ENCODE results near the gene ANKRD53. TPM values are rescaled to one million over a fixed set of nuclear protein-coding genes. Genes with fewer than 3 reads are reported as not detected.

ANKRD53 gene
- total RNA-seq, 4 donors from 2014 or later: 0.18 to 0.76 TPM; not detected in 2

DNA sequence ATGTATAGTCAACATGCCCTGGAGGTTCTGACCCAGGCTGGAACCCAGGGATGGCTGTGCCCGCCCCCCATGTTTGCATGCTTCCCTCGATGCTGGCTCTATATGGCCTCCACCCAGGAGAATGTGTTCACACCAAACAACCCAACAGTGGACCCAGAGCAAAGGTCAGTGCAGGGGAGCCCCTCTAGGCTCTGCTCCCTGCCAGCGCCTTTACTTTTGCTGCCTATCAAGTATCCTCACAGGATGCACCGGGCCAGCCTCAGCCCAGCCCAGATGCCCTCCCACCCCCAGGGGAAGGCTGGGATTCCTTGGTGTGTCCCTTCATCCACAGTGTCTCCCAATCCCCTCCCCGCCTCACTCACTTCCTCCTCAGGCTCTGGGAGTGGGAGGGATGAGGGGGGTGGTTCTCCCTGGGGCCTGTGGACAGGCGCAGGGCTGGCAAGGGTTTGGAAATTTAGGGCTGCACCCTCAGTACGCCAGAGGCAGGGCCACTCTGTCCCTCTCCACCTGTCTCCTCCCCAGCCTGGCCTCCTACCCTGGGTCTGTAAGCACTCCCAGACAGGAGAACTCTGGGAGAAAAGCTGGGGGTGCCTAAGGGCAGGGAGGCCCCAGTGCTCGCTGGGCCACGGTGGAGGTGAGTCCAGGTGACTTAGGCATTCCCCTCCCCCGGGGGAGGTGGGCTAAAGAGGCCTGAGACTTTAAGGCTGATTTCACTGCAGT lies 40.4 kb upstream of the ANKRD53 start:
- peaks cover 0 to 49% (median 0%) of the 10 kb centered on the region in 4 donors for H3K27me3 ChIP-seq
- DNase-seq: no peak
- 53 to 69% methylated on average over 4 to 6 of the region's 10 CpGs for WGBS, 2 donors
- TF ChIP-seq POLR2A (IDR thresholded peaks at IDR 0.05): no peak
- TF ChIP-seq, protein P1, sequence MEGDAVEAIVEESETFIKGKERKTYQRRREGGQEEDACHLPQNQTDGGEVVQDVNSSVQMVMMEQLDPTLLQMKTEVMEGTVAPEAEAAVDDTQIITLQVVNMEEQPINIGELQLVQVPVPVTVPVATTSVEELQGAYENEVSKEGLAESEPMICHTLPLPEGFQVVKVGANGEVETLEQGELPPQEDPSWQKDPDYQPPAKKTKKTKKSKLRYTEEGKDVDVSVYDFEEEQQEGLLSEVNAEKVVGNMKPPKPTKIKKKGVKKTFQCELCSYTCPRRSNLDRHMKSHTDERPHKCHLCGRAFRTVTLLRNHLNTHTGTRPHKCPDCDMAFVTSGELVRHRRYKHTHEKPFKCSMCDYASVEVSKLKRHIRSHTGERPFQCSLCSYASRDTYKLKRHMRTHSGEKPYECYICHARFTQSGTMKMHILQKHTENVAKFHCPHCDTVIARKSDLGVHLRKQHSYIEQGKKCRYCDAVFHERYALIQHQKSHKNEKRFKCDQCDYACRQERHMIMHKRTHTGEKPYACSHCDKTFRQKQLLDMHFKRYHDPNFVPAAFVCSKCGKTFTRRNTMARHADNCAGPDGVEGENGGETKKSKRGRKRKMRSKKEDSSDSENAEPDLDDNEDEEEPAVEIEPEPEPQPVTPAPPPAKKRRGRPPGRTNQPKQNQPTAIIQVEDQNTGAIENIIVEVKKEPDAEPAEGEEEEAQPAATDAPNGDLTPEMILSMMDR (IDR thresholded peaks at IDR 0.05): no peak
- no peaks in the 10 kb centered on the region for H3K9me3 ChIP-seq
- no peaks in the 10 kb centered on the region for H3K4me1 ChIP-seq
- no peak overlapping the region for H3K27ac ChIP-seq
- intact Hi-C loops (cut with DNase I): no loop called here
- no peak overlapping the region for H3K4me3 ChIP-seq
- H3K36me3 ChIP-seq: no peaks in the 10 kb centered on the region

DNA sequence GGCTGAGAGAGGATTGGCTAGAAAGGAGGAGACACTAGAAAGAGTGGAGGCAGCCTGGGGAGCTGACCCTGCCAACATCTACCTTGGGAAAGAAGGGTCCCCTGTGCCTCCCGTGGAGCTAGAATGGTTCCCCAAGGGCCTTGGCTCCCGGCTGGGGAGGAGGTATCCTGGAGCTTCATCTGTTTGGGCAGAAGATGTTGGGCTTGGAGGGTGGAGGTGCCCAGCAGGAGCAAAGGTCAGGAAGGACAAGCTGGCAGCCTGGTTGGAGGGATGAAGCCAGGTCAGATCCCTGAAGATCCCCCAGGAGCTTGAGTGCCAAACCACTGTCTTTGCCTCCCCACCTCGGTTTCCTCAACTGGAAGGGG lies 39.9 kb upstream of the ANKRD53 start:
- no peak for DNase-seq
- TF ChIP-seq, protein P1 (IDR thresholded peaks at IDR 0.05): no peak
- no peak for TF ChIP-seq POLR2A (IDR thresholded peaks at IDR 0.05)
- H3K27ac ChIP-seq: no peak overlapping the region
- 48% methylated on average over 2 of the region's 3 CpGs; no CpG with 5 or more reads in 1 of the 2 donors for WGBS, 2 donors
- no peaks in the 10 kb centered on the region for H3K36me3 ChIP-seq
- intact Hi-C loops (cut with DNase I): no loop called here
- H3K27me3 ChIP-seq: peaks cover 0 to 47% (median 0%) of the 10 kb centered on the region in 4 donors
- H3K4me1 ChIP-seq: no peaks in the 10 kb centered on the region
- H3K9me3 ChIP-seq: no peaks in the 10 kb centered on the region
- no peak overlapping the region for H3K4me3 ChIP-seq

DNA sequence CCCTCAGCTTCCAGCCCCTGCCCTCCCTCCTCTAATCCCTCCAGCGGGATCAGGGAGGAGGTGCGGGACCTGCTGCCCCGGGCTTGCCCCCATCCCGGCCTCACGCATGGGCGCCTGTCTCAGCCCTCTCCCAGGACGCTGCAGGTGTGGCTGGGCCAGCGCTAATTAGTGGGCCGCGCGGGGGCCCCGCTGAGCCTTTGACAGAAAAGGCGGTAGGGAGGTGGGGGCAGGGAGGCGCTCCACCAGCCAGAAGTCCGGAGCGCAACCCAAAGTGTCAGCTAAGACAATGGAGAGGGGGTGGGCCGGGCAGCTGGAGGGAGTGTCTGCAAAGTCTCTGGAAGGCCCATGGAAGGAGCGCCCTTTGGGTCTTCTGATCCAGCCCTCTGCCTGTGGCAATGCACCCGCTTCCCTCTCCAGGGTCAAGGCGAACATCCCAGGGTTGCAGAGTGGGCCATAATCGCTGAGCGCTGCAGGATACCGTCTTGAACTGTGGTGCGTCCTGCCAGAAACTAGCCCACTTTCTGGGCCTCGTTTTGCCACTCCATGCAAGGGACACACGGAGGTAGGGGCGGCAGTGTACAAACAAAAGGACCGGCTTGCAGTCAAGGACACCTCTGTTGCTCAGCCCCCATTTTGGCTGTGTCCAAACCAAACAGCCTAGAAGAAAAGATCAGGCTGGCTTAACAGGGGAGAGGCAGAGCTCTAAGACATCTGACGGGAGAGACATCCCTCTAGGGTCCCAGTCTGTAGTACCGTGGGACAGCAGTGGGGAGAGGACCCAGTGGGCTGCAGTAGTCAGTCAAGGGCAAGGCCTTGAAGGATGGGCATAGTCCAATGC lies 39.2 kb upstream of the ANKRD53 start:
- DNase-seq: no peak
- no peaks in the 10 kb centered on the region for H3K36me3 ChIP-seq
- intact Hi-C loops (cut with DNase I): no loop called here
- no peaks in the 10 kb centered on the region for H3K4me1 ChIP-seq
- no peak for TF ChIP-seq POLR2A (IDR thresholded peaks at IDR 0.05)
- TF ChIP-seq, protein P1 (IDR thresholded peaks at IDR 0.05): no peak
- no peak overlapping the region for H3K27ac ChIP-seq
- H3K9me3 ChIP-seq: no peaks in the 10 kb centered on the region
- 53 to 56% methylated on average over 7 to 13 of the region's 30 CpGs for WGBS, 2 donors
- no peak overlapping the region for H3K4me3 ChIP-seq
- H3K27me3 ChIP-seq: peaks cover 0 to 52% (median 0%) of the 10 kb centered on the region in 4 donors

DNA sequence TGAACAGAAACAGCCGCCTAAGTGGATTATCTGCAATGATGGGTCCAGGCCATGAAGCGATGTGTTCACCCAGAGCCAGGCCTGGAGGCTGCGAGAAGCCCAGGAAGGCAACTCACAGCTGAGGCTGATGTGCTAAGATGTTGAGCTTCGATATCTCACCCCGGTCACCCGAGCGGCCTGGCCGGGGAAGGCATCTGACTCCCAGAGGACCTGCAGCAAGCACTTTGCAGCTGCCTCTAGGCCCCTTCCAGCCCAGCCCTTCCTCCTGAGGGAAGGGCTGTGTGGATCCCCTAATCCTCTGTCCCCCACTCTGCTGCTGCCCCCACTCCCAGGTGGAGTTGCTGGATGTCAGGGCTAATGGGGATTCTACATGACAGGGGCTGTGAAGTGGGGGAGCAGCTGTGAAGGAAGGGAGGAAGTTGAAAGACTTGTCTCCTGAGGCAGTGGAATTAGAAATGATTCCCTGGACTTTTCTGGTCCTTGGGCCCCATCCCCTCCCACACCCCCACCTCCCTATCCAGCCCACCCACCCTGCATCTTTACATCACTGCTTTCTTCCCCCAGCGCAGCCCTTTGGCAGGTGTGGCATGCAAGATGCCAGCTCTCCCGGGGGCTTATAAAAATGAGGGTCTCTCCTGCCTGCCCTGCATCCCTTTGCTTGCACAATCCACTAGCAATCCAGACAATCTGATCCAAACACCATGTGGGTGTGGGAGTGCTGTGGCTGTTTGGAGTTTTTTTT lies 38.4 kb upstream of the ANKRD53 start:
- intact Hi-C loops (cut with DNase I): no loop called here
- H3K9me3 ChIP-seq: no peaks in the 10 kb centered on the region
- H3K27me3 ChIP-seq: peaks cover 0 to 59% (median 0%) of the 10 kb centered on the region in 4 donors
- DNase-seq: no peak
- no peak overlapping the region for H3K4me3 ChIP-seq
- no peak overlapping the region for H3K27ac ChIP-seq
- TF ChIP-seq POLR2A (IDR thresholded peaks at IDR 0.05): no peak
- TF ChIP-seq, protein P1 (IDR thresholded peaks at IDR 0.05): no peak
- no peaks in the 10 kb centered on the region for H3K36me3 ChIP-seq
- H3K4me1 ChIP-seq: no peaks in the 10 kb centered on the region
- 83 to 85% methylated on average over 10 of the region's 10 CpGs for WGBS, 2 donors

Data from esophagus squamous epithelium (tissue), 5 donors.